SIG-M5 treated with dmso at 0.1 percent for 504 hours (cell line): ENCODE measurements around the gene CHERP.
"Not testable (repeated sequence)": the region's sequence is repeated elsewhere in the genome, so short reads cannot be mapped to it uniquely, and the experiment has no call there.

Experiments
- DNase-seq: peaks from one replicate; lab custom pipeline; 2025; ENCODE audit not compliant: unreplicated experiment; lab: John Stamatoyannopoulos, UW

CHERP gene

GRCh38 chr19:16521715-16522289 lies 20.4 kb downstream of the CHERP start:
- no peak for DNase-seq

GRCh38 chr19:16520986-16521624 lies 21.1 kb downstream of the CHERP start:
- DNase-seq = no peak

- DNase-seq = no peak
Measured at GRCh38 chr19:16520074-16520973, 21.9 kb downstream of the CHERP start.

- DNase-seq = no peak
Measured at GRCh38 chr19:16519230-16519687, 23.0 kb downstream of the CHERP start.

- no peak for DNase-seq
Measured at GRCh38 chr19:16518483-16519229, 23.6 kb downstream of the CHERP start.

GRCh38 chr19:16518061-16518460 lies 24.2 kb downstream of the CHERP start:
- DNase-seq = no peak

- DNase-seq = no peak
Measured at GRCh38 chr19:16516923-16517610, 25.2 kb downstream of the CHERP start.

- DNase-seq = no peak
Measured at GRCh38 chr19:16516381-16516780, 25.9 kb downstream of the CHERP start.

- DNase-seq = no peak
Measured at GRCh38 chr19:16514383-16515019, 27.7 kb downstream of the CHERP start.

GRCh38 chr19:16512611-16513010 lies 29.6 kb downstream of the CHERP start:
- DNase-seq = not testable (repeated sequence)

- no peak for DNase-seq
Measured at GRCh38 chr19:16509141-16510061, 32.8 kb downstream of the CHERP start.

- DNase-seq = no peak
Measured at GRCh38 chr19:16508546-16508945, 33.7 kb downstream of the CHERP start.

- DNase-seq = no peak
Measured at GRCh38 chr19:16506961-16507360, 35.3 kb downstream of the CHERP start.

GRCh38 chr19:16506161-16506560 lies 36.1 kb downstream of the CHERP start:
- DNase-seq = not testable (repeated sequence)

- no peak for DNase-seq
Measured at GRCh38 chr19:16504271-16504670, 38.0 kb downstream of the CHERP start.

- DNase-seq = no peak
Measured at GRCh38 chr19:16497837-16498236, 44.4 kb downstream of the CHERP start.

- DNase-seq = no peak
Measured at GRCh38 chr19:16497042-16497441, 45.2 kb downstream of the CHERP start.

- DNase-seq = no peak
Measured at GRCh38 chr19:16496613-16496983, 45.6 kb downstream of the CHERP start.

- peak; percentile 98 for DNase-seq
Measured at GRCh38 chr19:16495982-16496612, 46.1 kb downstream of the CHERP start, which contains the start of the genes C19orf44 and CALR3. C19orf44 (plus strand) TSS chr19:16496394; CDS start chr19:16500793, 4,399 bp downstream. CALR3 (minus strand) TSS chr19:16496167; CDS start chr19:16496129, 38 bp downstream.
